Left kidney (tissue), 2 donors: Measurements from ENCODE around the gene USP34. TPM values are rescaled to one million over a fixed set of nuclear protein-coding genes. Genes with fewer than 3 reads are reported as not detected.

Source experiments
- DNase-seq: peaks from one replicate; pipeline ENCODE4 v3.0.0-alpha.2; 2013
- polyA plus RNA-seq: library from polyadenylated mRNA; unstranded; fragments of 120-200 nt; gene quantifications from one replicate; pipeline ENCODE4 v1.2.1, GENCODE V29; 2013; ENCODE audit not compliant: insufficient read length

The USP34 gene
- polyA plus RNA-seq, 1 donor = 171 TPM

- DNase-seq = no peak
Observed at GRCh38 chr2:61368687-61369665, 101.9 kb downstream of the USP34 start.

DNA sequence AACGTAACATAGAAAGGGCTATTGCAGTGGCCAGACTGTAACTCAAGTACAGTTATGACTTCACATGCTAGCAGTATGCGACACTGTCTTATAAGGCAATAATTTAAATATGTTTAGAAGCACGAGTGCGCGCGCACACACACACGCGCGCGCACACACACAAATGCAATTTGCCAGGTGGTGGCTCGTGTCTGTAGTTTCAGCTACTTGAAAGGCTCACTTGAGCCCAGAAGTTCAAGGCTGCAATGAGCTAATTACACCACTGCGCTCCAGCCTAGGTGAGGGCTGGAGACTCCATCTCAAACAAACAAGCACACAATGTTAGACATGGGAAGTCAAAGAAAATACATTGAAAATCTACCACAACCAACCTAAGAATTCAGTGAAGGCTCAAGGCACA, 103.7 kb downstream of the USP34 start:
- DNase-seq = no peak

DNA sequence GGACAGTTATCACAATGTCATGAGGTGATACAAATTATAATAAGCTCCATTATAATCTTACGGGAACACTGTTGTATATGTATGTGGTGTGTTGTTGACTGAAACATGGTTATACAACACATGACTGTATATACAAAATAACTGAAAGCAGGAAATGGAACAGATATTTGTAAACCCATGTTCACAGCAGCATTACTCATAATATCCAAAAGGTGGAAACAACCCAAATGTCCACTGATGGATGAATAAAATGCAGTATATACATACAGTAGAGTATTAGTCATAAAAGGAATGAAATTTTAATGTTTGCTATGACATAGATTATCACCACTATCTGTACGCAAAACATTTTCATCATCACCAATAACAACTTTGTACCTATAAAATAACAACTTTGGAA, 107.3 kb downstream of the USP34 start:
- DNase-seq = no peak

DNA sequence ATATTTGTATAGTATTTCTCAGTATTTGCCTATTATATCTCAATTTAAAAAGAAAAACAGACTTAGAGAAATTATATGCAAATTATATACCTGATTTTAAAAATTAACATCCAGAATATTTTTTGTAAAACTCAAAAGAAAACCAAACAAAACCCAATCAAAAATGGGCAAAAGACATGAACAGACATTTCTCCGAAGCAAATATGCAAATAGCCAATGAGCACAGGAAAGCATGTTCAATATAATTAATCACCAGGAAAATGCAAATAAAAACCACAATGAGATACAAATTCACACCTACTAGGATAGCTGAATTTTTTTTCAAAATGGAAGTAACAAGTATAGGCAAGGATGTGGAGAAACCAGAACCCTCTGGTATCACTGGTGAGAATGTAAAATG, 108.0 kb downstream of the USP34 start:
- DNase-seq = no peak

GRCh38 chr2:61361068-61361467, 109.8 kb downstream of the USP34 start:
- no peak for DNase-seq

DNA sequence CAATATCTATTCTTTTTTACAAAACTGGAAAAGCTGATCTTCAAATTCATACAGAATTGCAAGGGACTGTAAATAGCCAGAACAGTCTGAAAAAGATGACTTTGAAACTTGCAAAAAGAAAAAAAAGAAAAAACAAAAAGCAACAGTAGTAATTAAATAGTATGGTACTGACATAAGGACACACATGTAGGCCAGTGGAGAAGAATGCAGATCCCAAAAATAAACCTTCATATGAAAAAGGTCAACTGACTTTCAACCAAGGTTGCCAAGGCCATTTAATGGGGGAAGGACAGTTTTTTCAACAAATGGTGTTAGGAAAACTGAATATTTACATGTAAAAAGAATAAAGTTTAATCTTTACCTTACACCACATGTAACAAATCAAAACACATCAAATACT, 111.8 kb downstream of the USP34 start:
- DNase-seq = no peak

DNA sequence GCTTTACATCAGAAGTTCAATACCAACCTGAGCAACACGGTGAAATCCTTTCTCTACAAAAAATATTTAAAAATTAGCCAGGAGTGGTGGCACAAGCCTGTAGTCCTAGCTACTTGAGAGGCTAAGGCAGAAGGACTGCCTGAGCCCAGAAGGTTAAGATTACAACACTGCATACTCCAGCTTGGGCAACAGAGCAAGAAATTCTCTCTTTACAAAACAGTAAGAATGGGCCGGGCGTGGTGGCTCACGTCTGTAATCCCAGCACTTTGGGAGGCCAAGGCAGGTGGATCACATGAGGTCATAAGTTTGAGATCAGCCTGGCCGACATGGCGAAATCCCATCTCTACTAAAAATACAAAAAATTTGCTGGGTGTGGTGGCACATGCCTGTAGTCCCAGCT, 113.2 kb downstream of the USP34 start:
- DNase-seq = no peak

- no peak for DNase-seq
Observed at GRCh38 chr2:61356958-61357350, 113.9 kb downstream of the USP34 start.

- no peak for DNase-seq
Observed at GRCh38 chr2:61356261-61356957, 114.5 kb downstream of the USP34 start.

- DNase-seq = no peak
Observed at GRCh38 chr2:61354543-61355197, 116.2 kb downstream of the USP34 start.

DNA sequence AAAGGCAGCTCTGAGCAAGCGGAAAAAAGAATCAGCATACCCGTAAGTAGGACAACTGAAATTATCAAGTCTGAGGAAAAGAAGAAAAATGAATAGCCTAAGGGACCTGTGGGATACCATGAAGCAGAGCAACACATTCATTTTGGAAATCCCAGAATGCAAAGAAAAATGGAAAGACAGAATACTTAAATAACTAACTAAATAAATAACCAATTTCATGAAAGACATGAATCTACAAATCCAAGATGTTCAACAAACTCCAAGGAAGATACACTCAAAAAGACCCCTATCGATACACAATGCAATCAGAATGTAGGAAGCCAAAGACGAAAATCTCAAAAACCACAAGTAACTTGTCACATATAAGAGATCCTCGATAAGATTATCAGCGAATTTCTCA, 117.0 kb downstream of the USP34 start:
- no peak for DNase-seq

- no peak for DNase-seq
Observed at GRCh38 chr2:61350777-61351176, 120.1 kb downstream of the USP34 start.

- no peak for DNase-seq
Observed at GRCh38 chr2:61343141-61343540, 127.7 kb downstream of the USP34 start.

DNA sequence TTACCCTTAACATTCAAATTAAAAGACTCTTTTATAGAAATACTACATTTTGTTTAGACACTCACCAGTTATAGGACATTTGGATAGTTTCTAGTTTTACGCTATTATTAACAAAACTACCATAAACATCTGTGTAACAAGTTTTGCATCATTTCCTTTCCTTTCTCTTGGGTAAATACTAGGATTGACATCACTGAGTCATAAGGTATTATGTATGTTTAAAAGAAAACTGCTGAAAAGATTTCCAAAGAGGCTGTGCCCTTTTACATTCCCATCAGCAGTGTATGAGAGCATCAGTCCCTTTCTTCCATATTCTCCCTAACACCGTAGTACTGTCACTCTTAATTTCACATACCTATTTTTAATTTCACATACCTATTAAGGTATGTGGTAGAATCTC, 130.6 kb downstream of the USP34 start:
- no peak for DNase-seq

DNA sequence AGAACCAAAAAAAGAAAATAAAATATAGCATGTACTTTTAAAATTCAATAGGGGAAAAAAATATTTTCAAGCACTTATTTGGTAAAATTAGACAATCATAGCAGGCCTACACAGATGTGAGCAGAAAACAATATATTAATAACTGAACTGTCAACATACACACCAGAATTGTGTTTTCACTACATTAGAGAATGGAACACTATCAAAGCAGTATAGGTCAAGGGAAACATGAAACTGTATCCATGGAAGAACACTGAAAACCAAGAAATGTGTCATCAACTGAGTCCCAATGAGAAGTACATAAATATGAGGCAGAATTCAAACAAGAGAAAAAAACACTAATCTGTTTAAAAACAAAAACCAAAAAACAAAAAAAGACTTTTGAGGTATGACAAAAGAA, 132.4 kb downstream of the USP34 start:
- no peak for DNase-seq

- no peak for DNase-seq
Observed at GRCh38 chr2:61335187-61335586, 135.7 kb downstream of the USP34 start.

- no peak for DNase-seq
Observed at GRCh38 chr2:61334466-61334865, 136.4 kb downstream of the USP34 start.

- DNase-seq = peak; percentile 17
Observed at GRCh38 chr2:61328707-61329251, 142.1 kb downstream of the USP34 start.

DNA sequence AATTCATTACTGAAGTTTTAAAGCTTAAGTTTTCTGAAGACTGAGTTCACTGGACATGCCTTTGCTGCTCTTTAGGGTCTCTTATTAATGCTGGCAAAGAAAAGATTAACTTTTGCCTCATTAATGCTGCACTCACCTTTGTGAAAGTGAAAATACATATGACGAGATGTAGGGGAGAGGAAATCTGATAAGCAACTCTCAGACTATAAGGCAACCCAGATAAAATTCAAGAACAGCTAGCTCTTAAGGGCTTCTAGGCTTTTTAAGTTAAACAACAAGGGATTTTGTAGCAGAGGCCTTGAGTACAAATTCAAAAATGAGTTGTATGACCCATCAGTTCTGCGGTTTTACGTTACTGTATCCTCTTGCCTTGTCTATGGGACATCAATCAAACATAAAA, 143.7 kb downstream of the USP34 start:
- no peak for DNase-seq

DNA sequence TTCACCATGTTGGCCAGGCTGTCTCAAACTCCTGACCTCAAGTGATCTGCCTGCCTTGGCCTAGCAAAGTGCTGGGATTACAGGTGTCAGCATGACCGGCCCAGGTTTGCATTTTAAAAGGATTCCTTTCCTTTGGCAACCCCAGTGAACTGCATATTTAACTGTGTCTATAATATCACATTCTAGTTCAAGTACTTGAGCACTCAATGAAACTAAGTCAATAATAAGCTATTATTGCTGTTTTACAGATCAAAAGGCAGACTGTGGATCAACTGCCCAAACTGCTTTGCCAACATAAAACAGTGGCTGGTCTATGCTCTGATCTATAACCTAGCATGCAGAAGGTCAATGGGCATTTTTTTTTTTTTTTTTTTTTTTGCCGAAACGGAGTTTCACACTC, 144.5 kb downstream of the USP34 start:
- no peak for DNase-seq

GRCh38 chr2:61320181-61320580, 150.7 kb downstream of the USP34 start:
- DNase-seq = no peak

GRCh38 chr2:61318553-61318952, 152.3 kb downstream of the USP34 start:
- no peak for DNase-seq

DNA sequence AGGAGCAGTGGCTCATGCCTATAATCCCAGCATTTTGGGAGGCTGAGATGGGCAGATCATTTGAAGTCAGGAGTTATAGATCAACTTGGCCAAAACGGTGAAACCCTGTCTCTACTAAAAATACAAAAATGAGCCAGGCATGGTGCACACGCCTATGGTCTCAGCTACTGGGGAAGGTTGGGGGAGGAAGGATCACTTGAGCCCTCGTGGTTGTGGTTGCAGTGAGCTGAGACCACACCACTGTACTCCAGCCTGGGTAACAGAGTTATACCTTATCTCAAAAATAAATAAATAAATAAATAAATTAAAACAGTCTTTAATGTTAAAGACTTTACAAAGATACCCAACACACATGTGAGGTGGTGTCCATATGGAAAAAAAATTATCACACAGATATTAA, 174.9 kb downstream of the USP34 start:
- DNase-seq = no peak
